ENCODE results near the gene AHNAK2.

GRCh38 chr14:104957146-104958113 is 20.7 kb downstream of the AHNAK2 start:
- TF ChIP-seq CTCF (IDR thresholded peaks at IDR 0.05) (no peak), SIN3A (IDR thresholded peaks at IDR 0.05; ENCODE audit: borderline replicate concordance, insufficient read depth, low read depth, low read length) (no peak), POLR2AphosphoS5 (IDR thresholded peaks at IDR 0.05; ENCODE audit: low read depth, low read length) (no peak)
